Kidney epithelial cell (primary cell): ENCODE results near the gene ENPP3. TPM values are rescaled to one million over a fixed set of nuclear protein-coding genes. Genes with fewer than 3 reads are reported as not detected.

Source experiments
- DNase-seq: peaks from one replicate; pipeline ENCODE4 v3.0.0-alpha.2; 2010; ENCODE audit warnings: low read depth
- H3K27me3 ChIP-seq: 2 replicates; pipeline ENCODE4 v1.6.0; 2011; ENCODE audit warnings: low read length; ENCODE audit not compliant: control insufficient read depth, insufficient read depth
- H3K36me3 ChIP-seq: 2 replicates; pipeline ENCODE4 v1.5.1; 2011; ENCODE audit warnings: low read length; ENCODE audit not compliant: control insufficient read depth, insufficient read depth
- H3K4me3 ChIP-seq: 2 replicates; pipeline ENCODE4 v1.5.1; 2011; ENCODE audit warnings: low read depth, mild to moderate bottlenecking, control low read depth, low read length
- total RNA-seq: library from RNA; depleted of rRNA; stranded (reverse); fragments of >200 nt; gene quantifications from 2 replicates; pipeline ENCODE4 v1.2.3, GENCODE V29; 2015
- TF ChIP-seq, protein P1 (sequence below): IDR thresholded peaks from 2 replicates; pipeline ENCODE4 v1.5.1; 2011; ENCODE audit warnings: mild to moderate bottlenecking, moderate library complexity, low read length, control low read depth, inconsistent platforms; ENCODE audit not compliant: insufficient read depth, poor library complexity, severe bottlenecking

The ENPP3 gene
- total RNA-seq, 1 donor from 2014 or later: not detected

DNA sequence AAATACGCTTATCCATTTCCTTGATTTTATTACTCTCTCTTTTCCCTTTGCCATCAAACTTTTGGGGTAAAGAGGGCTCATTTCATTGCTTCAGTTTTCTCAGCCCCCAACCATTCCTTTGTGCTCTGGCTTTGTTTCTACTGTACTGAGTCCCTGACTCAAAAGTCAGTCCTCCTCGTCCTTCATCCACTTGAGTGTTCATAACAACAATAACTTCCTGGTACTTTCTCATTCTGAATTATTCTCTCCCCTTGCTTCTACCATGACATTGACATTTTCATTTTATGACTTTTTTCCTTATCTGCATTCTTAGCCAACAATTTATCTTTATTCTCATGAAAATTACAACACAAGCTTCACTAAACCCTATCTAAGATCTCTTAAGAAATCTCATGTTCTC lies 911 bp downstream of the ENPP3 start:
- Histone ChIP-seq H3K4me3 (no peak overlapping the region), H3K36me3 (no peaks in the 10 kb centered on the region), H3K27me3 (no peaks in the 10 kb centered on the region)
- DNase-seq: no peak
- TF ChIP-seq, protein P1, sequence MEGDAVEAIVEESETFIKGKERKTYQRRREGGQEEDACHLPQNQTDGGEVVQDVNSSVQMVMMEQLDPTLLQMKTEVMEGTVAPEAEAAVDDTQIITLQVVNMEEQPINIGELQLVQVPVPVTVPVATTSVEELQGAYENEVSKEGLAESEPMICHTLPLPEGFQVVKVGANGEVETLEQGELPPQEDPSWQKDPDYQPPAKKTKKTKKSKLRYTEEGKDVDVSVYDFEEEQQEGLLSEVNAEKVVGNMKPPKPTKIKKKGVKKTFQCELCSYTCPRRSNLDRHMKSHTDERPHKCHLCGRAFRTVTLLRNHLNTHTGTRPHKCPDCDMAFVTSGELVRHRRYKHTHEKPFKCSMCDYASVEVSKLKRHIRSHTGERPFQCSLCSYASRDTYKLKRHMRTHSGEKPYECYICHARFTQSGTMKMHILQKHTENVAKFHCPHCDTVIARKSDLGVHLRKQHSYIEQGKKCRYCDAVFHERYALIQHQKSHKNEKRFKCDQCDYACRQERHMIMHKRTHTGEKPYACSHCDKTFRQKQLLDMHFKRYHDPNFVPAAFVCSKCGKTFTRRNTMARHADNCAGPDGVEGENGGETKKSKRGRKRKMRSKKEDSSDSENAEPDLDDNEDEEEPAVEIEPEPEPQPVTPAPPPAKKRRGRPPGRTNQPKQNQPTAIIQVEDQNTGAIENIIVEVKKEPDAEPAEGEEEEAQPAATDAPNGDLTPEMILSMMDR: no peak

DNA sequence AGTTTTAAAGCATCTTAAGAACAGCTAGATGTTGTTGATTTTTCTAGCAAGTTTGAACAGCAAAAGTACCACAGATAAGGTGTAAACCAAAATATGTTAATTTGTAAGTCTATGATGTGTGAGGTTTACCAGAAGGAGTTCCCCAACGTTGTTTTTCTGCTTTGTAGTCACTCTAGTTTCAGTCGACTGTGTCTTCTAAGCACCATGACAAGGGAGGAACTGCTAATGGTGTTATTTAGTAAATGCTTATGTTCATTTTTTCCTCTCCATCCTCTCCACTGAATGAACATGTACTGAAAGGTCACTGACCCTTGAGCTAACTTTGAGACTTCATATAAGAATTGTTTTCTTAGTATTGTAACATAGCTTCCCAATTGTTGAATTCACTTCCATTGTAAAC lies 3.0 kb downstream of the ENPP3 start:
- Histone ChIP-seq H3K27me3 (no peaks in the 10 kb centered on the region), H3K4me3 (no peak overlapping the region), H3K36me3 (no peaks in the 10 kb centered on the region)
- TF ChIP-seq, protein P1: no peak
- DNase-seq: no peak

DNA sequence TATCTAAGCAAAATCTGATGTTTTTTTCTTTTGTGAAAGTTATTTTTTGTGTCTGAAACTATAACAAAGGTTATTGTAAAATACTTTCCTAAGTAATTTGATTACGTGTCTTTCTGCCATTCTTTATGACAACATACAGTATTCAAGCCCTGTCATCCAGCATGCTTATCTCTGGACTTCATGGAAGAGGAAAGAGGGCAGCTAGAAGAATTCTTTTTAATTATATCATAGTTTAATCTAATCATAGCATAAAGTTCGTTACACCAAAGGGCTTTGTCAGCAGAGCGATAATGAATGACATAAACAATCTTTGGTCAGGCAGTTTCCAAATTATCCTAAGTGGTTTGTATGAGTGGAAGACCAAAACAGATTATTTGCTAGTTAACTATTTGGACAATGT lies 3.5 kb downstream of the ENPP3 start:
- no peaks in the 10 kb centered on the region for H3K36me3 ChIP-seq

GRCh38 chr6:131641554-131641953 lies 4.5 kb downstream of the ENPP3 start:
- no peaks in the 10 kb centered on the region for H3K36me3 ChIP-seq
- DNase-seq: no peak
- TF ChIP-seq, protein P1: no peak
- no peaks in the 10 kb centered on the region for H3K27me3 ChIP-seq
- no peak overlapping the region for H3K4me3 ChIP-seq

More for the DNA sequence above, 3.5 kb downstream of the ENPP3 start:
- no peak overlapping the region for H3K4me3 ChIP-seq
- TF ChIP-seq, protein P1: no peak
- DNase-seq: no peak
- no peaks in the 10 kb centered on the region for H3K27me3 ChIP-seq

DNA sequence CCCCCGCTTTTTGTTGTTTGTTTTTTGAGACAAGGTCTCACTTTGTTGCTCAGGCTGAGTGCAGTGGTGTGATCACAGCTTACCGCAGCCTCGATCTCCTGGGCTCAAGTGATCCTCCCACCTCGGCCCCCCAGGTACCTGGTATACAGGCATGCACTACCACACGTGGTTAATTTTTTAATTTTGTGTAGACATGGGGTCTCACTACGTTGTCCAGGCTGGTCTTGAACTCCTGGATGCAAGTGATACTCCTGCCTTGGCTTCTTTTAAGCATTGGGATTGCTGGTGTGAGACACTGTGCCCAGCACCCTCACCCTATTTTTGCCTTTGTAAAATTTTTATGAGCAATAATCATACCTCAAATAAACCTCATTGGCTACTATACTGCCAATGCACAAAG lies 5.5 kb downstream of the ENPP3 start:
- Histone ChIP-seq H3K4me3 (no peak overlapping the region), H3K36me3 (no peaks in the 10 kb centered on the region), H3K27me3 (no peaks in the 10 kb centered on the region)
- DNase-seq: no peak
- TF ChIP-seq, protein P1: no peak

DNA sequence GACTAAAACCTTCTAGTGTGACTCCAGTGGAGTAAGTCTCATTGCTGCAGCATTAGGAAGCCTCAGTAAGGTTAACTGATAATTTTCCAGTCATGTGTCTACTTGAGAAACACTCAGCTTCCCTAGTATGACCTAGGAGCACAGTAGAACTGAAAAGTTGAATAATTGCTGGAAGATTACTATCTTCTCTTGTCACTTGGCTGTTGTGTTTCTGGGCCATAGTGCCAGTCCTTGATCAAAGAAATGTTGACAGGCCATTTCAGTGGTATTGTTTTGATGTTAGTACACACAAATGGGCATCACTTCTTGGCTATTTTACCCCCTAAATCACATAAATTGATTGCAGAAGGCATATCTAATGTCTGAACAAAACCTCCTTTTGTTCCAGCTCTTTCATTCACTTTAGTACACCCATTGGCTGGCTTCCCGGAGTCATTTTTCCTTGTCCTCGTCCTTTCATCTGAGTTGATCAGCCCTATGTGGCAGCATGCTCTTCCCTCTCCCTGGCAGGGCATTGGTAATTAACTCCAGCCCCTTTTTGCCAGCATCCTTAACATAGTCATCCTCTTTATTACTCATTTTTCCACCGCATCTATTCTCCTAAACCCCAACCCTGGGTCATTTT lies 6.0 kb downstream of the ENPP3 start:
- Histone ChIP-seq H3K4me3 (no peak overlapping the region), H3K36me3 (no peaks in the 10 kb centered on the region), H3K27me3 (no peaks in the 10 kb centered on the region)
- no peak for DNase-seq
- TF ChIP-seq, protein P1: no peak
